ENCODE results near the gene OSTF1.

The OSTF1 gene

GRCh38 chr9:75188756-75189155 is 100.4 kb downstream of the OSTF1 start:
- no peak for TF ChIP-seq CTCF (IDR thresholded peaks at IDR 0.05; ENCODE audit: insufficient read depth, low read length, poor library complexity, severe bottlenecking)
- TF ChIP-seq EZH2phosphoT487 (conservative IDR thresholded peaks at IDR 0.05; ENCODE audit: low read length): no peak
- Histone ChIP-seq H2AFZ (ENCODE audit: low read depth, low read length, severe bottlenecking) (no peak overlapping the region), H3K9ac (ENCODE audit: low read length) (no peak overlapping the region), H3K27ac (ENCODE audit: low read depth, low read length) (no peak overlapping the region), H3F3A (ENCODE audit: insufficient read depth) (no peaks in the 10 kb centered on the region), H3K79me2 (ENCODE audit: insufficient read depth, low read length) (no peaks in the 10 kb centered on the region), H3K36me3 (ENCODE audit: low read length) (no peaks in the 10 kb centered on the region), H3K4me2 (ENCODE audit: low read depth, low read length, poor library complexity, severe bottlenecking) (no peak overlapping the region), H3K4me3 (ENCODE audit: insufficient read depth, low read length, poor library complexity, severe bottlenecking) (no peak overlapping the region), H3K9me2 (replicated peaks; ENCODE audit: insufficient read depth, low read length) (no peaks in the 10 kb centered on the region), H4K20me1 (ENCODE audit: low read depth, low read length) (no peaks in the 10 kb centered on the region), H3K9me3 (ENCODE audit: insufficient read depth, low read length) (no peaks in the 10 kb centered on the region), H3K27me3 (ENCODE audit: low read length) (no peaks in the 10 kb centered on the region; the same call in 1 of the 2 replicates)

GRCh38 chr9:75190762-75191161 is 102.4 kb downstream of the OSTF1 start:
- Histone ChIP-seq H3K27ac (ENCODE audit: low read depth, low read length) (no peak overlapping the region), H3K79me2 (ENCODE audit: insufficient read depth, low read length) (no peaks in the 10 kb centered on the region), H3K36me3 (ENCODE audit: low read length) (no peaks in the 10 kb centered on the region), H3K4me2 (ENCODE audit: low read depth, low read length, poor library complexity, severe bottlenecking) (no peak overlapping the region), H3K27me3 (ENCODE audit: low read length) (no peaks in the 10 kb centered on the region; the same call in 1 of the 2 replicates), H3K9me3 (ENCODE audit: insufficient read depth, low read length) (no peaks in the 10 kb centered on the region), H3K4me3 (ENCODE audit: insufficient read depth, low read length, poor library complexity, severe bottlenecking) (no peak overlapping the region), H2AFZ (ENCODE audit: low read depth, low read length, severe bottlenecking) (no peak overlapping the region), H3F3A (ENCODE audit: insufficient read depth) (no peaks in the 10 kb centered on the region), H3K9ac (ENCODE audit: low read length) (no peak overlapping the region), H3K9me2 (replicated peaks; ENCODE audit: insufficient read depth, low read length) (no peaks in the 10 kb centered on the region), H4K20me1 (ENCODE audit: low read depth, low read length) (no peaks in the 10 kb centered on the region)
- TF ChIP-seq CTCF (IDR thresholded peaks at IDR 0.05; ENCODE audit: insufficient read depth, low read length, poor library complexity, severe bottlenecking): no peak
- no peak for TF ChIP-seq EZH2phosphoT487 (conservative IDR thresholded peaks at IDR 0.05; ENCODE audit: low read length)
